Activated T-cell treated with anti-CD3 and anti-CD28 coated beads, Interleukin-2, amount 50 U/mL, for 72 hours (primary cell): ENCODE data around the gene SMARCB1. TPM values are rescaled to one million over a fixed set of nuclear protein-coding genes. Genes with fewer than 3 reads are reported as not detected.
A peak's percentile ranks its signal among the peaks of the same experiment; 100 is the strongest.

Experiments used
- ATAC-seq, 2 donors: fragments of 150-1000 bp; cut with Tn5 transposase; replicated peaks in 1 of 2; 2 replicates each; pipeline ENCODE4 v1.10.0; 2021; ENCODE audit warnings: moderate library complexity in 2 of 2, mild to moderate bottlenecking in 1 of 2
- DNase-seq, 2 donors: peaks; one replicate each; pipeline ENCODE4 v3.0.0; 2021 to 2022; ENCODE audit warnings: mixed read lengths in 1 of 2
- H3K27ac Mint-ChIP-seq: one replicate; pipeline ENCODE4 v1.8.0; 2022; ENCODE audit warnings: mild to moderate bottlenecking, moderate library complexity, mixed read lengths
- H3K27me3 Mint-ChIP-seq: one replicate; pipeline ENCODE4 v1.8.0; 2022; ENCODE audit warnings: low read depth, mixed read lengths
- H3K36me3 Mint-ChIP-seq, 2 donors: one replicate each; pipeline ENCODE4 v1.8.0; 2022; ENCODE audit warnings: mixed read lengths in 2 of 2, mild to moderate bottlenecking in 1 of 2; ENCODE audit not compliant: insufficient read depth in 2 of 2
- H3K4me1 Mint-ChIP-seq: one replicate; pipeline ENCODE4 v1.8.0; 2022; ENCODE audit warnings: low read depth, mixed read lengths
- H3K4me3 Mint-ChIP-seq, 2 donors: one replicate each; pipeline ENCODE4 v1.8.0; 2022; ENCODE audit warnings: mild to moderate bottlenecking in 2 of 2, mixed read lengths in 2 of 2, moderate library complexity in 2 of 2
- H3K9me3 Mint-ChIP-seq, 2 donors: one replicate each; pipeline ENCODE4 v1.8.0; 2022; ENCODE audit warnings: mixed read lengths in 2 of 2
- total RNA-seq, 2 donors: library from RNA; stranded (reverse); gene quantifications; one replicate each; pipeline ENCODE4 v1.2.3, GENCODE V29; 2022

Gene SMARCB1
- total RNA-seq, 2 donors from 2014 or later: 67.4 to 83.0 TPM

- H3K4me3 Mint-ChIP-seq: no peak overlapping the region
- no peak overlapping the region for H3K27ac Mint-ChIP-seq
- DNase-seq (no peak), ATAC-seq (no peak)
- no peaks in the 10 kb centered on the region for H3K27me3 Mint-ChIP-seq
- H3K9me3 Mint-ChIP-seq: no peaks in the 10 kb centered on the region
- peaks cover under 1% of the 10 kb centered on the region for H3K4me1 Mint-ChIP-seq
- no peaks in the 10 kb centered on the region for H3K36me3 Mint-ChIP-seq
These were observed 7.7 kb upstream of the SMARCB1 start for GRCh38 chr22:23779083-23779482.

- no peak overlapping the region for H3K27ac Mint-ChIP-seq
- no peak for ATAC-seq
- H3K9me3 Mint-ChIP-seq: no peaks in the 10 kb centered on the region
These were observed 7.0 kb upstream of the SMARCB1 start for GRCh38 chr22:23779731-23780130.

GRCh38 chr22:23780146-23780748 is 6.5 kb upstream of the SMARCB1 start:
- Mint-ChIP-seq H3K9me3 (no peaks in the 10 kb centered on the region), H3K36me3 (no peaks in the 10 kb centered on the region), H3K27ac (no peak overlapping the region), H3K27me3 (no peaks in the 10 kb centered on the region), H3K4me1 (peaks cover 7% of the 10 kb centered on the region), H3K4me3 (no peak overlapping the region)
- DNase-seq: no peak
- ATAC-seq: no peak

More at GRCh38 chr22:23779731-23780130, 7.0 kb upstream of the SMARCB1 start:
- Mint-ChIP-seq H3K36me3 (no peaks in the 10 kb centered on the region), H3K4me1 (peaks cover 7% of the 10 kb centered on the region), H3K27me3 (no peaks in the 10 kb centered on the region), H3K4me3 (no peak overlapping the region)
- DNase-seq: no peak

- Mint-ChIP-seq H3K36me3 (no peaks in the 10 kb centered on the region), H3K9me3 (no peaks in the 10 kb centered on the region), H3K27me3 (no peaks in the 10 kb centered on the region), H3K27ac (no peak overlapping the region), H3K4me3 (no peak overlapping the region), H3K4me1 (peaks cover 7% of the 10 kb centered on the region)
- DNase-seq (no peak), ATAC-seq (no peak)
These were observed 5.7 kb upstream of the SMARCB1 start for GRCh38 chr22:23781065-23781464.

- H3K27ac Mint-ChIP-seq: no peak overlapping the region
- H3K4me3 Mint-ChIP-seq: no peak overlapping the region
- H3K4me1 Mint-ChIP-seq: peaks cover 12% of the 10 kb centered on the region
- no peaks in the 10 kb centered on the region for H3K27me3 Mint-ChIP-seq
- no peak for ATAC-seq
- H3K9me3 Mint-ChIP-seq: no peaks in the 10 kb centered on the region
- H3K36me3 Mint-ChIP-seq: no peaks in the 10 kb centered on the region
- DNase-seq: no peak
These were observed 5.1 kb upstream of the SMARCB1 start for GRCh38 chr22:23781511-23782183.

GRCh38 chr22:23782252-23782651 is 4.5 kb upstream of the SMARCB1 start:
- Mint-ChIP-seq H3K27me3 (no peaks in the 10 kb centered on the region), H3K4me1 (peaks cover 13% of the 10 kb centered on the region)

GRCh38 chr22:23782703-23783102 is 4.1 kb upstream of the SMARCB1 start:
- no peak for ATAC-seq

More at GRCh38 chr22:23782252-23782651, 4.5 kb upstream of the SMARCB1 start:
- Mint-ChIP-seq H3K36me3 (no peaks in the 10 kb centered on the region), H3K27ac (no peak overlapping the region), H3K4me3 (no peak overlapping the region), H3K9me3 (no peaks in the 10 kb centered on the region)
- DNase-seq: no peak
- no peak for ATAC-seq

GRCh38 chr22:23783265-23784150 is 3.3 kb upstream of the SMARCB1 start:
- Mint-ChIP-seq H3K27ac (no peak overlapping the region), H3K4me1 (peaks cover 23% of the 10 kb centered on the region), H3K9me3 (no peaks in the 10 kb centered on the region), H3K27me3 (no peaks in the 10 kb centered on the region), H3K4me3 (no peak overlapping the region), H3K36me3 (no peaks in the 10 kb centered on the region)
- no peak for ATAC-seq
- DNase-seq: no peak

More at GRCh38 chr22:23782703-23783102, 4.1 kb upstream of the SMARCB1 start:
- Mint-ChIP-seq H3K4me1 (peaks cover 15% of the 10 kb centered on the region), H3K4me3 (no peak overlapping the region), H3K36me3 (no peaks in the 10 kb centered on the region), H3K27me3 (no peaks in the 10 kb centered on the region), H3K27ac (no peak overlapping the region), H3K9me3 (no peaks in the 10 kb centered on the region)
- DNase-seq: no peak

- no peak for ATAC-seq
- Mint-ChIP-seq H3K27ac (no peak overlapping the region), H3K36me3 (no peaks in the 10 kb centered on the region), H3K9me3 (no peaks in the 10 kb centered on the region), H3K4me1 (peaks cover 31% of the 10 kb centered on the region), H3K4me3 (no peak overlapping the region), H3K27me3 (no peaks in the 10 kb centered on the region)
- DNase-seq: no peak
These were observed 2.5 kb upstream of the SMARCB1 start for GRCh38 chr22:23784215-23784732.

- Mint-ChIP-seq H3K4me1 (peaks cover 38% of the 10 kb centered on the region), H3K27ac (peak overlapping the region; percentile 95), H3K36me3 (no peaks in the 10 kb centered on the region), H3K4me3 (peak overlapping the region; percentile 88 to 90), H3K27me3 (no peaks in the 10 kb centered on the region), H3K9me3 (no peaks in the 10 kb centered on the region)
- ATAC-seq (peak; percentile 2 to 6), DNase-seq (no peak)
These were observed 480 bp upstream of the SMARCB1 start for GRCh38 chr22:23786261-23786710.

GRCh38 chr22:23787600-23787896 is 782 bp downstream of the SMARCB1 start:
- DNase-seq: no peak
- Mint-ChIP-seq H3K4me3 (peak overlapping the region; percentile 88 to 90), H3K9me3 (no peaks in the 10 kb centered on the region), H3K27me3 (no peaks in the 10 kb centered on the region), H3K27ac (peak overlapping the region; percentile 56), H3K36me3 (no peaks in the 10 kb centered on the region), H3K4me1 (peaks cover 38% of the 10 kb centered on the region)
- peak; percentile 27 to 30 for ATAC-seq

GRCh38 chr22:23787910-23788309 is 1.1 kb downstream of the SMARCB1 start:
- DNase-seq (no peak), ATAC-seq (no peak)
- Mint-ChIP-seq H3K27me3 (no peaks in the 10 kb centered on the region), H3K27ac (peak overlapping the region; percentile 56), H3K4me3 (peak overlapping the region; percentile 88 to 90), H3K4me1 (peaks cover 38% of the 10 kb centered on the region), H3K36me3 (no peaks in the 10 kb centered on the region), H3K9me3 (no peaks in the 10 kb centered on the region)

- DNase-seq (no peak), ATAC-seq (no peak)
- peaks cover 38% of the 10 kb centered on the region for H3K4me1 Mint-ChIP-seq
- no peaks in the 10 kb centered on the region for H3K27me3 Mint-ChIP-seq
- peaks cover 2 to 5% of the 10 kb centered on the region in 2 donors for H3K36me3 Mint-ChIP-seq
- H3K27ac Mint-ChIP-seq: no peak overlapping the region
- no peaks in the 10 kb centered on the region for H3K9me3 Mint-ChIP-seq
- peak overlapping the region in 1 of 2 donors; percentile 29 for H3K4me3 Mint-ChIP-seq
These were observed 2.4 kb downstream of the SMARCB1 start for GRCh38 chr22:23789121-23789520.
